Measurements from ENCODE around the gene ACOD1. TPM values are rescaled to one million over a fixed set of nuclear protein-coding genes. Genes with fewer than 3 reads are reported as not detected.

ACOD1 gene
- total RNA-seq, 3 donors from 2014 or later, result not detected

- DNase-seq (no peak), ATAC-seq (no peak)
- TF ChIP-seq CTCF (IDR thresholded peaks at IDR 0.05), result no peak
- H3K4me1 ChIP-seq (ENCODE audit: low read depth), result no peaks in the 10 kb centered on the region
- H3K4me3 ChIP-seq, result no peak overlapping the region
- intact Hi-C loops (cut with DNase I, micrococcal nuclease), result no loop called here
- H3K9me3 ChIP-seq, result no peaks in the 10 kb centered on the region
- H3K36me3 ChIP-seq (ENCODE audit: low read depth), result no peaks in the 10 kb centered on the region
Observed at GRCh38 chr13:76973920-76974617, 25.8 kb downstream of the ACOD1 start.

DNA sequence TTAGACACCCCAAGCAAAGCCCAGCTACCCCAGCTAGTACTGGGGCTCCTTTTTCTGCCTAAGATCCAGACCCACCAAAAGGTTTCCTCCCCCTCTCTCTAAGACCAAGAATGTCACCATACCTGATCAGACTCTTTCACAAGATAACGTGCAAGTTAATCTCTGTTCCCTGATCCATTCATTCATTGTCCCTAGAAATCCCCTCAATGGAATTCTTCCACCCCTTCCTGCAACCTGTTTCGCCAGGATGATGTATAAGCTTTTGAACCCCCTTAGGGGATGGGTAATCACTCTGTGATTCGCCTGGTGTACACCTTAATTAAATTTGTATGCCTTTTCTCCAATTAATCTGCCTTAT lies 26.3 kb downstream of the ACOD1 start:
- ATAC-seq (no peak), DNase-seq (no peak)
- no peak for TF ChIP-seq CTCF (IDR thresholded peaks at IDR 0.05)
- Histone ChIP-seq H3K36me3 (ENCODE audit: low read depth) (no peaks in the 10 kb centered on the region), H3K9me3 (no peaks in the 10 kb centered on the region), H3K4me1 (ENCODE audit: low read depth) (no peaks in the 10 kb centered on the region), H3K4me3 (no peak overlapping the region)
- intact Hi-C loops (cut with DNase I, micrococcal nuclease), result no loop called here

- Histone ChIP-seq H3K9me3 (no peaks in the 10 kb centered on the region), H3K36me3 (ENCODE audit: low read depth) (no peaks in the 10 kb centered on the region), H3K4me3 (no peak overlapping the region), H3K4me1 (ENCODE audit: low read depth) (no peaks in the 10 kb centered on the region)
- DNase-seq, result no peak
- no peak for TF ChIP-seq CTCF (IDR thresholded peaks at IDR 0.05)
- intact Hi-C loops (cut with DNase I, micrococcal nuclease), result no loop called here
- no peak for ATAC-seq
Observed at GRCh38 chr13:76975863-76976262, 27.6 kb downstream of the ACOD1 start.

DNA sequence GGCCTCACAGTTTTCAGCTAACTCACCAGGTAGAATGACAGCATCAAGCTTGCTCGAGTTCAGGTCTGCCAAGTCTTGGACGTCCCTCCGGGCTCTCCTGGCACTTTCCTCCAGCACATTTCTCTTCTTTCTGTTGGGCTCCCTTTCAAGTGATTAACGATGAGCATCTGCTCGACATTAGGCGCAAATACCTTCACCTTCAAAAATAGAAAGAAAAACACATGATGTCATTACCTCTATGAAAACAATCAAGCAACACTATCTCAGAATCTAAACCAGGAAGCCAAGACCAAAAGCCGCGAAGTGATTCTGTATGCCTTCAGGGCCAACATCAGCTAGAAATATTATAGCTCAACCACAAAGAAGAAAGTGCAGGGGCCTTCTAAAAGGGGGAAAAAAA lies 28.2 kb downstream of the ACOD1 start:
- ATAC-seq, result no peak
- intact Hi-C loops (cut with DNase I, micrococcal nuclease), result no loop called here

DNA sequence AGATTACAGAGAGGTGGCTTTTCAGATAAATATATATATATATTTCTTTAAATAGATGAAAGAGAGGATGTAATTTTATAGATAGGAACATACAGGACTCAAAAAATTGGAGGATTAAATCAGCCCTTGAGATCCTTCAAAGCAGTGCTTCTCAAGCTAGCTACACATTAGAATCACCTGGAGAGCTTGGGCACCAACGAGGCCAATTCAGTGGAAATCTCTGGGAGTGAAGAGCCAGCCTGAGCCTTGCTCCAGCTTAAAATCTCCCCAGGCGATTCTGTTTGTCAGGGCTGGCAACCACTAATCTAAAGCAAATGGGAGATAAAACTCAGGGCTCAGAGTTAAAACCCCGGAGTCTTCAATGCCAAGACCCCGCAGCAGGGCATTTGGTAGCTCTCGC lies 28.6 kb downstream of the ACOD1 start:
- TF ChIP-seq CTCF (IDR thresholded peaks at IDR 0.05), result no peak
- ATAC-seq, result no peak
- H3K4me1 ChIP-seq (ENCODE audit: low read depth), result no peaks in the 10 kb centered on the region
- no peak overlapping the region for H3K4me3 ChIP-seq
- no peak for DNase-seq
- no peaks in the 10 kb centered on the region for H3K9me3 ChIP-seq
- intact Hi-C loops (cut with DNase I, micrococcal nuclease), result no loop called here
- no peaks in the 10 kb centered on the region for H3K36me3 ChIP-seq (ENCODE audit: low read depth)

More for the DNA sequence above, 28.2 kb downstream of the ACOD1 start:
- TF ChIP-seq CTCF (IDR thresholded peaks at IDR 0.05), result no peak
- Histone ChIP-seq H3K36me3 (ENCODE audit: low read depth) (no peaks in the 10 kb centered on the region), H3K4me1 (ENCODE audit: low read depth) (no peaks in the 10 kb centered on the region), H3K4me3 (no peak overlapping the region), H3K9me3 (no peaks in the 10 kb centered on the region)
- DNase-seq, result no peak
